Measurements from ENCODE around the gene FUNDC1.

Gene FUNDC1

GRCh38 chrX:44482575-44482974, 60.1 kb downstream of the FUNDC1 start:
- no peaks in the 10 kb centered on the region for H3K9me2 ChIP-seq (ENCODE audit: low read depth, low read length)
- TF ChIP-seq CTCF (IDR thresholded peaks at IDR 0.05; ENCODE audit: low read length) (no peak), EZH2 (IDR thresholded peaks at IDR 0.05; ENCODE audit: borderline replicate concordance, low read length) (no peak)
- no peaks in the 10 kb centered on the region for H4K20me1 ChIP-seq (ENCODE audit: insufficient read depth, low read length)
- no peaks in the 10 kb centered on the region for H3K9me3 ChIP-seq (ENCODE audit: low read length)
- no peak overlapping the region for H3K27ac ChIP-seq (ENCODE audit: low read depth, low read length, poor library complexity, severe bottlenecking)
- no peaks in the 10 kb centered on the region for H3K36me3 ChIP-seq (ENCODE audit: insufficient read depth, low read length)
- no peak overlapping the region for H3K4me2 ChIP-seq (ENCODE audit: low read length)
- H3K4me1 ChIP-seq (ENCODE audit: insufficient read depth, low read length, severe bottlenecking), result no peaks in the 10 kb centered on the region
- no peaks in the 10 kb centered on the region for H3F3A ChIP-seq (ENCODE audit: insufficient read depth, low read length)
- no peaks in the 10 kb centered on the region for H3K79me2 ChIP-seq (ENCODE audit: insufficient read depth, low read length)
- H2AFZ ChIP-seq (ENCODE audit: low read length), result no peak overlapping the region
- no peak overlapping the region for H3K9ac ChIP-seq (ENCODE audit: low read length)
- H3K27me3 ChIP-seq (ENCODE audit: insufficient read depth, low read length), result no peaks in the 10 kb centered on the region
- no peak overlapping the region for H3K4me3 ChIP-seq (ENCODE audit: low read depth, low read length, poor library complexity, severe bottlenecking)

- H3K9me2 ChIP-seq (ENCODE audit: low read depth, low read length), result no peaks in the 10 kb centered on the region
- no peak overlapping the region for H3K27ac ChIP-seq (ENCODE audit: low read depth, low read length, poor library complexity, severe bottlenecking)
- H2AFZ ChIP-seq (ENCODE audit: low read length), result no peak overlapping the region
- no peaks in the 10 kb centered on the region for H3F3A ChIP-seq (ENCODE audit: insufficient read depth, low read length)
- no peaks in the 10 kb centered on the region for H3K27me3 ChIP-seq (ENCODE audit: insufficient read depth, low read length)
- no peak overlapping the region for H3K4me3 ChIP-seq (ENCODE audit: low read depth, low read length, poor library complexity, severe bottlenecking)
- no peaks in the 10 kb centered on the region for H3K4me1 ChIP-seq (ENCODE audit: insufficient read depth, low read length, severe bottlenecking)
- no peak overlapping the region for H3K9ac ChIP-seq (ENCODE audit: low read length)
- H4K20me1 ChIP-seq (ENCODE audit: insufficient read depth, low read length), result no peaks in the 10 kb centered on the region
- H3K36me3 ChIP-seq (ENCODE audit: insufficient read depth, low read length), result no peaks in the 10 kb centered on the region
- no peak overlapping the region for H3K4me2 ChIP-seq (ENCODE audit: low read length)
- H3K79me2 ChIP-seq (ENCODE audit: insufficient read depth, low read length), result no peaks in the 10 kb centered on the region
- H3K9me3 ChIP-seq (ENCODE audit: low read length), result no peaks in the 10 kb centered on the region
- no peak for TF ChIP-seq CTCF (IDR thresholded peaks at IDR 0.05; ENCODE audit: low read length)
- TF ChIP-seq EZH2 (IDR thresholded peaks at IDR 0.05; ENCODE audit: borderline replicate concordance, low read length), result no peak
Measured at GRCh38 chrX:44480591-44480990, 62.1 kb downstream of the FUNDC1 start.

DNA sequence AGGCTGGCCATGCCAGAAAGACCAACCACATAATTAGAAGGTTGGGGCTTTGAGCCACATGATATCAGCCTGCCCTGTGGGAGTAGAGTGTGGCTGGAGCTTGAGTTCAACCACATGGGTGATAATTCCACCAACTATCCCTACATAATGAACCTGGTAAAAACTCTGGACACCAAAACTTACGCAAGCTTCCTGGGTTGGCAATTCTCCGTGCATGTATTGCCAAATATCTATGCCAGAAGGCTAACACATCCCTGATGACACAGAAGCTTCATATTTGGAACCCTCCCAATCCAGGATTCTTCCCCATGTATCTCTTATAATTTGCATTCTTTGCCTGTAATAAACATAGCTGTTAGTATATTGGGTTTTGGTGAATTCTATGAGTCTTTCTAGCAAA, 68.2 kb downstream of the FUNDC1 start:
- Histone ChIP-seq H3K4me3 (ENCODE audit: low read depth, low read length, poor library complexity, severe bottlenecking) (no peak overlapping the region), H3K27me3 (ENCODE audit: insufficient read depth, low read length) (no peaks in the 10 kb centered on the region), H3K27ac (ENCODE audit: low read depth, low read length, poor library complexity, severe bottlenecking) (no peak overlapping the region), H3K36me3 (ENCODE audit: insufficient read depth, low read length) (no peaks in the 10 kb centered on the region), H3K4me2 (ENCODE audit: low read length) (no peak overlapping the region), H2AFZ (ENCODE audit: low read length) (no peak overlapping the region), H4K20me1 (ENCODE audit: insufficient read depth, low read length) (no peaks in the 10 kb centered on the region), H3K9ac (ENCODE audit: low read length) (no peak overlapping the region), H3F3A (ENCODE audit: insufficient read depth, low read length) (no peaks in the 10 kb centered on the region), H3K79me2 (ENCODE audit: insufficient read depth, low read length) (no peaks in the 10 kb centered on the region), H3K9me2 (ENCODE audit: low read depth, low read length) (no peaks in the 10 kb centered on the region), H3K4me1 (ENCODE audit: insufficient read depth, low read length, severe bottlenecking) (no peaks in the 10 kb centered on the region), H3K9me3 (ENCODE audit: low read length) (no peaks in the 10 kb centered on the region)
- TF ChIP-seq EZH2 (IDR thresholded peaks at IDR 0.05; ENCODE audit: borderline replicate concordance, low read length), result no peak
- no peak for TF ChIP-seq CTCF (IDR thresholded peaks at IDR 0.05; ENCODE audit: low read length)

Data from OCI-LY1 (cell line).